Effector memory CD4-positive, alpha-beta T cell (primary cell): ENCODE data around the gene DLGAP4.

Experiments
- DNase-seq, 3 donors: peaks; one replicate each; pipeline ENCODE4 v3.0.0-alpha.2; 2020
- H3K27ac ChIP-seq: 2 replicates; pipeline ENCODE4 v1.7.0; 2013; ENCODE audit warnings: mild to moderate bottlenecking, low read length, moderate library complexity; ENCODE audit not compliant: insufficient read depth, poor library complexity, severe bottlenecking
- H3K27me3 ChIP-seq: replicated peaks from 2 replicates; pipeline ENCODE4 v1.7.0; 2013; ENCODE audit warnings: mild to moderate bottlenecking, low read length; ENCODE audit not compliant: insufficient read depth, control insufficient read depth, poor library complexity, severe bottlenecking
- H3K36me3 ChIP-seq: 2 replicates; pipeline ENCODE4 v1.7.0; 2013; ENCODE audit warnings: mild to moderate bottlenecking, low read length, moderate library complexity; ENCODE audit not compliant: control insufficient read depth, insufficient read depth
- H3K4me1 ChIP-seq: 2 replicates; pipeline ENCODE4 v1.7.0; 2013; ENCODE audit warnings: low read length, mild to moderate bottlenecking; ENCODE audit not compliant: control insufficient read depth, insufficient read depth, poor library complexity, severe bottlenecking
- H3K4me3 ChIP-seq: 2 replicates; pipeline ENCODE4 v1.7.0; 2013; ENCODE audit warnings: low read length, low read depth, mild to moderate bottlenecking; ENCODE audit not compliant: insufficient read depth, poor library complexity, severe bottlenecking
- H3K9me3 ChIP-seq: 2 replicates; pipeline ENCODE4 v1.7.0; 2013; ENCODE audit warnings: mild to moderate bottlenecking, low read length, moderate library complexity; ENCODE audit not compliant: control insufficient read depth
- total RNA-seq, 3 donors: gene quantifications; one replicate each; lab custom pipeline; 2026; lab: John Stamatoyannopoulos, UW

DLGAP4 gene
- total RNA-seq, result 29.0 to 42.2 (median 33.2) reads per million in 3 donors

- Histone ChIP-seq H3K9me3 (no peaks in the 10 kb centered on the region), H3K4me1 (peaks cover 9% of the 10 kb centered on the region), H3K27ac (no peak within 1 kb of the TSS), H3K36me3 (no peaks in the 10 kb centered on the region), H3K4me3 (peak within 1 kb of the TSS; percentile 29), H3K27me3 (peaks cover 52% of the 10 kb centered on the region)
- DNase-seq, result no peak
Observed at GRCh38 chr20:36305602-36306551, at the start of gene DLGAP4. TSS of gene DLGAP4 (plus strand) at chr20:36306339. CDS start at chr20:36431718, 125,379 bp downstream.

- no peak for DNase-seq
- H3K4me3 ChIP-seq, result no peak overlapping the region
- H3K9me3 ChIP-seq, result no peaks in the 10 kb centered on the region
- no peak overlapping the region for H3K27ac ChIP-seq
- H3K36me3 ChIP-seq, result peaks cover 12% of the 10 kb centered on the region
- H3K27me3 ChIP-seq, result no peaks in the 10 kb centered on the region
- no peaks in the 10 kb centered on the region for H3K4me1 ChIP-seq
Observed at GRCh38 chr20:36259177-36260061, 46.7 kb upstream of the DLGAP4 start.

GRCh38 chr20:36260316-36260715 is 45.8 kb upstream of the DLGAP4 start:
- H3K4me1 ChIP-seq, result no peaks in the 10 kb centered on the region
- no peak for DNase-seq
- H3K9me3 ChIP-seq, result no peaks in the 10 kb centered on the region
- H3K27ac ChIP-seq, result no peak overlapping the region
- no peaks in the 10 kb centered on the region for H3K27me3 ChIP-seq
- H3K4me3 ChIP-seq, result no peak overlapping the region
- H3K36me3 ChIP-seq, result peaks cover 12% of the 10 kb centered on the region

- peaks cover under 1% of the 10 kb centered on the region for H3K36me3 ChIP-seq
- H3K27me3 ChIP-seq, result no peaks in the 10 kb centered on the region
- no peak for DNase-seq
- no peaks in the 10 kb centered on the region for H3K9me3 ChIP-seq
- H3K27ac ChIP-seq, result no peak overlapping the region
- H3K4me1 ChIP-seq, result no peaks in the 10 kb centered on the region
- H3K4me3 ChIP-seq, result no peak overlapping the region
Observed at GRCh38 chr20:36261389-36262105, 44.6 kb upstream of the DLGAP4 start.

GRCh38 chr20:36262440-36262839 is 43.7 kb upstream of the DLGAP4 start:
- no peak overlapping the region for H3K27ac ChIP-seq
- no peak for DNase-seq
- H3K27me3 ChIP-seq, result no peaks in the 10 kb centered on the region
- no peak overlapping the region for H3K4me3 ChIP-seq
- H3K36me3 ChIP-seq, result no peaks in the 10 kb centered on the region
- H3K9me3 ChIP-seq, result no peaks in the 10 kb centered on the region
- no peaks in the 10 kb centered on the region for H3K4me1 ChIP-seq

GRCh38 chr20:36264426-36265246 is 41.5 kb upstream of the DLGAP4 start:
- Histone ChIP-seq H3K4me1 (no peaks in the 10 kb centered on the region), H3K27ac (no peak overlapping the region), H3K4me3 (no peak overlapping the region), H3K27me3 (no peaks in the 10 kb centered on the region), H3K36me3 (no peaks in the 10 kb centered on the region), H3K9me3 (no peaks in the 10 kb centered on the region)
- DNase-seq, result no peak

GRCh38 chr20:36266189-36266588 is 40.0 kb upstream of the DLGAP4 start:
- Histone ChIP-seq H3K36me3 (no peaks in the 10 kb centered on the region), H3K9me3 (no peaks in the 10 kb centered on the region), H3K4me3 (no peak overlapping the region), H3K27ac (no peak overlapping the region), H3K27me3 (no peaks in the 10 kb centered on the region), H3K4me1 (no peaks in the 10 kb centered on the region)
- no peak for DNase-seq

- H3K27me3 ChIP-seq, result no peaks in the 10 kb centered on the region
- no peak for DNase-seq
- H3K27ac ChIP-seq, result no peak overlapping the region
- H3K36me3 ChIP-seq, result no peaks in the 10 kb centered on the region
- no peak overlapping the region for H3K4me3 ChIP-seq
- no peaks in the 10 kb centered on the region for H3K9me3 ChIP-seq
- no peaks in the 10 kb centered on the region for H3K4me1 ChIP-seq
Observed at GRCh38 chr20:36267605-36268381, 38.3 kb upstream of the DLGAP4 start.
